Breast epithelium (tissue), 4 donors: ENCODE results near the gene HABP2. TPM values are rescaled to one million over a fixed set of nuclear protein-coding genes. Genes with fewer than 3 reads are reported as not detected.

ENCODE experiments used
- DNase-seq, 2 donors: peaks; one replicate each; pipeline ENCODE4 v3.0.0-alpha.2; 2019; ENCODE audit warnings: low spot score in 2 of 2
- H3K27ac ChIP-seq, 2 donors: fragments of 200-600 bp; sonication (generic) in 1 of 2; one replicate each; pipeline ENCODE4 v1.5.1; 2016 to 2019; ENCODE audit warnings: mild to moderate bottlenecking in 1 of 2
- H3K27me3 ChIP-seq, 2 donors: fragments of 200-600 bp; sonication (generic) in 1 of 2; one replicate each; pipeline versions ENCODE4 v1.5.1 to v1.6.0; 2017 to 2019; ENCODE audit warnings: control low read depth in 1 of 2, mild to moderate bottlenecking in 1 of 2
- H3K36me3 ChIP-seq: fragments of 200-600 bp; one replicate; pipeline ENCODE4 v1.5.1; 2019
- H3K4me1 ChIP-seq, 2 donors: fragments of 200-600 bp; sonication (generic); one replicate each; pipeline ENCODE4 v1.5.1; 2016 to 2019; ENCODE audit warnings: control low read depth in 1 of 2
- H3K4me3 ChIP-seq, 3 donors: fragments of 200-600 bp; sonication (generic); 1 replicate in 2 of 3; 2 replicates in 1 of 3; pipeline ENCODE4 v1.5.1; 2016 to 2019; ENCODE audit warnings: mild to moderate bottlenecking in 3 of 3, moderate library complexity in 2 of 3
- H3K9me3 ChIP-seq, 2 donors: fragments of 200-600 bp; sonication (generic) in 1 of 2; one replicate each; pipeline ENCODE4 v1.5.1; 2016 to 2019; ENCODE audit warnings: control low read depth in 1 of 2
- CTCF ChIP-seq, 3 donors: fragments of 450-650 bp; IDR thresholded peaks; one replicate each; pipeline ENCODE4 v1.5.1; 2016 to 2017; ENCODE audit warnings: antibody characterized with exemption in 3 of 3, mild to moderate bottlenecking in 3 of 3, moderate library complexity in 3 of 3
- POLR2A ChIP-seq: fragments of 450-650 bp; IDR thresholded peaks from one replicate; pipeline ENCODE4 v1.6.1; 2016; ENCODE audit warnings: antibody characterized with exemption, mild to moderate bottlenecking, moderate library complexity
- POLR2AphosphoS5 ChIP-seq, 3 donors: sonication (generic); formaldehyde crosslinking; IDR thresholded peaks; one replicate each; pipeline ENCODE4 v1.6.1; 2017; ENCODE audit warnings: antibody characterized with exemption in 3 of 3
- intact Hi-C: fragments of 100-400 bp; cut with DNase I; formaldehyde crosslinking; loops from one replicate; pipeline ENCODE4 v1.15.1; 2023; ENCODE audit warnings: low total_unique reads
- total RNA-seq, 3 donors: library from RNA; depleted of rRNA; stranded (reverse); fragments of >200 nt; gene quantifications; one replicate each; pipeline ENCODE4 v1.1.0, GENCODE V29; 2016

Gene HABP2
- total RNA-seq, 3 donors from 2014 or later: 0.29 to 0.66 TPM; not detected in 1

DNA sequence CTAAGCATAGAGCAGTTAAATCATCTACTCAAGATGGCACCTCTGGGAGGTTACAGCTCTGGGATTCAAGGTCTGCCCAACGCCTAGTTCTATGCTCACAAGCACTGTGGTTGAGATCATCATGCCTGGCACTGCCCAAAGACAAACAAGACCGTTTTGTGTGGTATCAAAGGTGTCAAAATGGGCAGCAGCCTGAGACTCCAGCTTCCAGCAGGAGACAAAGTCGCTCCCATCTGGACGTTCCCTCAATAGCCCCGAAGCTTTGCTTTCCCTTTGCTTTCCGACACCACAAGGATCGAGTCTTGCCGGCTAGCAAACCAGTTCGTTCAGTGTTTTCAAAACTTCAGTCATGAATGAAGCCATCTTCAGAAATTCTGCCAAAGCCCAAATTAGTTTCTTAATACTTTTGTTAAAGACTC lies 5.1 kb downstream of the HABP2 start:
- TF ChIP-seq CTCF (IDR thresholded peaks at IDR 0.05) (no peak), POLR2AphosphoS5 (IDR thresholded peaks at IDR 0.05) (peak in 1 of 3 donors; percentile 40)
- Histone ChIP-seq H3K4me1 (peaks cover 0 to 10% of the 10 kb centered on the region in 2 donors), H3K27ac (peak overlapping the region; percentile 86), H3K4me3 (peak overlapping the region in 2 of 3 donors; percentile 29 to 34), H3K36me3 (no peaks in the 10 kb centered on the region), H3K9me3 (no peaks in the 10 kb centered on the region), H3K27me3 (no peaks in the 10 kb centered on the region)
- intact Hi-C loops: no loop called here
- DNase-seq: peak in 1 of 2 donors; percentile 74

DNA sequence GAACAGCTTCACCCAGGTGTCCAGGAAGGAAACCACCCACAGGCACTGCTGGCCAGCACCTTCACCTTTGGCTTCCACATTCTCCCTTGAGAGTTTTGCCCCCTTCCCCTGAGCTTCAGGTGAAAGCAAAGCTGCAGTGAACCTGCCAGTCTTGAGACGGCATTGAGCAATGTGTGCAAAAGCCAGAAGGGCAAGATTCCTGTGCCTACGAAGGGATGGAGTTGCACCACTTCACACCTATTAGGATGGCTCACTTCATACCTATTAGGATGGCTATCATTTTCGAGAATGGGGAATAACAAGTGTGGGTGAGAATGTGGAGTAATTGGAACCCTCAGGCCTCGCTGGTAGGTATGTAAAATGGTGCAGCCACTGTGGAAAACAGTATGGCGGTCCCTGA lies 7.2 kb downstream of the HABP2 start:
- TF ChIP-seq CTCF (IDR thresholded peaks at IDR 0.05): no peak
- TF ChIP-seq POLR2AphosphoS5 (IDR thresholded peaks at IDR 0.05): no peak
- TF ChIP-seq POLR2A: no peak
- DNase-seq: no peak
- H3K4me3 ChIP-seq: no peak overlapping the region
- no peaks in the 10 kb centered on the region for H3K36me3 ChIP-seq
- H3K27me3 ChIP-seq: no peaks in the 10 kb centered on the region
- H3K9me3 ChIP-seq: no peaks in the 10 kb centered on the region
- peaks cover 0 to 9% of the 10 kb centered on the region in 2 donors for H3K4me1 ChIP-seq
- H3K27ac ChIP-seq: no peak overlapping the region
- intact Hi-C loops: no loop called here

GRCh38 chr10:113561214-113561613 lies 8.4 kb downstream of the HABP2 start:
- intact Hi-C loops: no loop called here
- no peak for DNase-seq
- Histone ChIP-seq H3K4me3 (no peak overlapping the region), H3K36me3 (no peaks in the 10 kb centered on the region), H3K27me3 (no peaks in the 10 kb centered on the region), H3K4me1 (peaks cover 0 to 9% of the 10 kb centered on the region in 2 donors), H3K9me3 (no peaks in the 10 kb centered on the region), H3K27ac (no peak overlapping the region)
- TF ChIP-seq CTCF (IDR thresholded peaks at IDR 0.05) (no peak), POLR2AphosphoS5 (IDR thresholded peaks at IDR 0.05) (no peak), POLR2A (no peak)

- no peak for DNase-seq
- Histone ChIP-seq H3K9me3 (no peaks in the 10 kb centered on the region), H3K27ac (no peak overlapping the region), H3K4me3 (no peak overlapping the region), H3K36me3 (no peaks in the 10 kb centered on the region), H3K4me1 (peaks cover 0 to 5% of the 10 kb centered on the region in 2 donors), H3K27me3 (no peaks in the 10 kb centered on the region)
- no peak for TF ChIP-seq POLR2AphosphoS5 (IDR thresholded peaks at IDR 0.05)
- no peak for TF ChIP-seq POLR2A
- TF ChIP-seq CTCF (IDR thresholded peaks at IDR 0.05): no peak
- intact Hi-C loops: no loop called here
Observed at GRCh38 chr10:113562069-113562468, 9.2 kb downstream of the HABP2 start.

GRCh38 chr10:113562704-113563103 lies 9.9 kb downstream of the HABP2 start:
- TF ChIP-seq POLR2A (no peak), CTCF (IDR thresholded peaks at IDR 0.05) (no peak), POLR2AphosphoS5 (IDR thresholded peaks at IDR 0.05) (no peak)
- Histone ChIP-seq H3K36me3 (no peaks in the 10 kb centered on the region), H3K27me3 (no peaks in the 10 kb centered on the region), H3K4me1 (no peaks in the 10 kb centered on the region), H3K27ac (no peak overlapping the region), H3K9me3 (no peaks in the 10 kb centered on the region), H3K4me3 (no peak overlapping the region)
- intact Hi-C loops: no loop called here
- DNase-seq: no peak
